RPMI8226 (cell line): ENCODE results near the gene FBN2.

Experiments
- DNase-seq: peaks from one replicate; pipeline ENCODE4 v3.0.0-alpha.2; 2015

FBN2 gene

DNA sequence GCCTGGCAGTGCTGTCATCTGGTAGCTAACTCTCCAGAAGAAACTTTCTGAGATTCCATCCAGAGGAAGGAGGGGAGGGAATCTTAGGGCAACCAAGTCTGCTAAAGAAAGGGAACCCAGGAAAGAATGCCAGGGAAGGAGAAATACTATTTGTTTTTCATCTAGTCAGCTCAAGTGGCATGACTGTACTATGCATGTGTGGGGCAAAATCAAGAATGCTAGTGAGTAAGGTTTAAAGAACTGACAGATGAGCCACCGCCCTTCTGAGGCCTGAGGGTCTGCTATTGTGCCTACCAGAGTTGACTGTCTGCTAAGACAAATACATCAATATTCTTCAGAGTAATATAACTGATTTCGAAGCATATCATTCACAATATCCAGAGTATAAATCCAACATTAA, 250.3 kb downstream of the FBN2 start:
- DNase-seq = no peak

DNA sequence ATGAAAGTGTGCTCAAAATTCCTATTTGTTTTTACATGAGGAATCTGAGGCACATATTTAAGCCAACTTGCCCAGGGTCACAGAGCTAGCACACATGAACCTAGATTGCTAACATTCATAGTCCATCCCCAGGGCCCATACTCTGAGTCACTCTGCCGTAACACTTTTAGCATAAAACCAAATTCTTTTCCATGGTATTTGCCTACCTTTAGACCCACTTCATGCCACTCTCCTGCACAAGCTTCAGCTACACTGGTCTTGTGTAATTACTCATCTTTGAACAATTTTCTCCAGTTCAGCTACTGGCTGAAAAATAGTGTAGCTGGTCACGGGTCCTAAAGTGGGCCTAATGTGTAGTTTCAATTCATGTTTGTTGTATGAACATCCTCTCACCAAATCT, 253.8 kb downstream of the FBN2 start:
- no peak for DNase-seq

DNA sequence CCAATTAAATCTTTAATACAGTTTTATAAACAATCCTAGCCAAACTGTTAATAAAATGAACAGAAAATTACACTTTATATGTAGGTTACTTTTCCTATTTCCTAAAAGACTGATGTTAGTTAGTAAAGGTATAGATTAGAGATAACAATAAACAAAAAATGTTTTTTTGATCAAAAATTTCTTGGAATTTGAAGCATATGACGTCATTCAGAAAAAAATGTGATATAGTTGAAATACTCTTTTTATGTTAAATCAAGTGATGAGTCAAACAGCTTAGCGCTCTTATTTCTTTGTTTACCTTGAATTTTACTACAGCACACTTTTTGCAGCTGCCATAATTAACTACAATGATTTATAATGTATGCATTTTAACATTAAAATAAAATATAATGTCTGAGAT, 258.7 kb downstream of the FBN2 start:
- DNase-seq = no peak

- no peak for DNase-seq
Measured at GRCh38 chr5:128276537-128277216, 261.4 kb downstream of the FBN2 start.

- no peak for DNase-seq
Measured at GRCh38 chr5:128274441-128274840, 263.6 kb downstream of the FBN2 start.

DNA sequence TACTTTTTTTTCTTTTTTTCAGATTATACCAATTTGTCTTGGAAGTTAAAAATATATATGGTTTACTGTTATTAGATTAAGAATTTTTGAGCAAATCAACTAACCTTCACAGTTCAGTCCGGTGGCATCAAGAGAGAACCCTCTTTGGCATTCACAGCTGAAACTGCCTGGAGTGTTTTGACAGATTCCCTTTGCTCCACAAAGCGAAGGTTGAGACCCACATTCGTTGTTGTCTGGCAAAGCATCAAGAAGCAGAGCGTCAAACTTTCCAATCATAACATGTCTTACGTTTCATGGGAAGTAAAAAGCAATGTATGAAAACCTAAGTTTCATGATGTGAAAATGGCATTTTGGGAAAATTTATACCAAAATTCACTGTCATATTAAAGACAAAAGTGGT, 264.3 kb downstream of the FBN2 start:
- DNase-seq = no peak

- DNase-seq = no peak
Measured at GRCh38 chr5:128271859-128272464, 266.1 kb downstream of the FBN2 start.

- DNase-seq = no peak
Measured at GRCh38 chr5:128271071-128271470, 267.0 kb downstream of the FBN2 start.

DNA sequence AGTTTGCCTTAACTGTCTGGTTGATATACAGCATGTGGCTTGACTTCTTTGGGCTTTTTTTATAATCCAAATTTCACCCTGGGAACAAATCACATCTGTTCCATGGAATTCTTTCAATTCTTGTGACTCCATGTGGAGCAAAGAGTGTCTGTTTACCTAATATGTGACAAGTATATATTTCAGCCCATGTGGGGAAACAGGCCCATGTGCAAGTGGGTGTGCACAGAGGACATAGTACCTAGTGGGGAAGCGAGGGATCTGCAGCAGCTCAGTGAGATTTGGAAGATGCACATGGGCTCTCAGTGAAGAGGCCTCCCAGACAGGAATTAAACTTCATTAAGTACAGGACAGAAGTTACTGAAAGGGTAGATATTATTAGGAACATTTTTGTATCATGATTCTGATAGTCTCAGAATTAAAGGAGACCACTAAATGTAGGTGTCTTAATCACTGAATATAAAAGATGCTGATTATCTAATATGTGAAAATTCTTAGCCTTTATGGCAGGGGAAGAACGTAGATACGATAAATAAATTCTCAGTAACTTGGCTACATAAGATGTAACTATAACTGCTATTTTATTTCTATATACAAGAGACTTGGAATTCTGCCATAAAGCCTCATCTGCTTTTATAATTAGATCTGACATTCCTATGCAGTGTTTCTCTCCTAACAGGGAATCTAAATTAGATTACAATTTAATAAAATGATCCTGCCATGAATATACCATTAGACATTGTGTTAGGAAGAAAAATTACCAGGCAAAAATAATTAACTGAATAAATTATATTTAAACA, 273.3 kb downstream of the FBN2 start:
- DNase-seq = no peak

DNA sequence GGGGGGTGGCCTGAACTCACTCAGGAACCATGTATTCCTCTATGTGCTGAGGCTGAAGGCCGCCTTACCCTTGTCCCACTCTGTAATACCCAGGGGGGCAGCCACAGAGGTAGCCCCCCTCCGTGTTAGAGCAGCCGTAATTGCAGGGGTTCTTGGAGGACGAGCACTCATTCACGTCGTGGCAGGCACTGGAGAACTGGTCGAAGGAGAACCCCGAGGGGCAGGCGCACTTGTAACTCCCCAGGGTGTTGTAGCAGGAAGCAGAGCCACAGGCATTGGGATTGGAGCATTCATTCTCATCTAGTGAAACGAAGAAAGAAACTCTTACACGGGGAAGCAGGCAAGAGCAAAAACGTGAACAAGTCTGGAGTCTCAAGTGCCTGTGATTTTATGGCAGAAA, 274.7 kb downstream of the FBN2 start:
- no peak for DNase-seq

DNA sequence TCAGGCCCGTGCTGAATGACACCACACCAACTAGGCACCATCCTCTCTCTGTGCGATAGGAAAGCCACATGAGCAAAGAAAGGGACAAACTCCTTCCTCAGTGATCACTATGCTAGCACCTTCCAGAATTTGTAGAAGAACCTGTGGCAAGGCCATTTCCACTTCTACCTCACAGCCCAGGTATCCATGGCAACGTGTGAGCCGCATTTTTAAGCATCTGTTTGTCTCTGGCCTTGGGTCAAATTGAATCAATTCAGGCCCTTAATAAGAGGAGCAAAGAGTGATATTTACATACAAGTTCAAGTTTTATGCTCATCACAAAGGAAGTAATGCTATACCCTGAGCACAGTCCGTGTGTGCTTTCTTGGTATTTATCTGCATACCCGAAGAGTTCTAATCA, 275.1 kb downstream of the FBN2 start:
- DNase-seq = no peak

GRCh38 chr5:128259607-128260021, 278.4 kb downstream of the FBN2 start:
- no peak for DNase-seq

GRCh38 chr5:128258372-128258771, 279.7 kb downstream of the FBN2 start:
- DNase-seq = no peak

DNA sequence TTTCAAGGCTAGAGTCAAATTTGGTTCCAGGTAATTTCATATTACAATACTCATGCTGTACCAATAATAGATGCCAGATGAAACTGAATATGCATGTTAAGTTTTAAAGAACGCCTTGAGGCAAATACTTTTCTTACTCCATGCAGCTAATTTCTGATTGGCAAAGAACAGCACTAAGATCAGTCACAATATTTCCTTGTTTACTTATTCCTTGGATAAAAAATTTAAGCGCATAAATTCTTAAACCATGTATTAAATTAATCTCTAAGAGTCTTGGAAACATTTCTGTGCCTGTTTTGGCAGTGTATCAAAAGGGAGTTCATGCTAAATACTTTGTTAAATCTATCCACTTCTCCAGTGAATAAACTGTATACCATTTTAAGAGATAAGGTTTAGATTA, 281.0 kb downstream of the FBN2 start:
- DNase-seq = no peak

DNA sequence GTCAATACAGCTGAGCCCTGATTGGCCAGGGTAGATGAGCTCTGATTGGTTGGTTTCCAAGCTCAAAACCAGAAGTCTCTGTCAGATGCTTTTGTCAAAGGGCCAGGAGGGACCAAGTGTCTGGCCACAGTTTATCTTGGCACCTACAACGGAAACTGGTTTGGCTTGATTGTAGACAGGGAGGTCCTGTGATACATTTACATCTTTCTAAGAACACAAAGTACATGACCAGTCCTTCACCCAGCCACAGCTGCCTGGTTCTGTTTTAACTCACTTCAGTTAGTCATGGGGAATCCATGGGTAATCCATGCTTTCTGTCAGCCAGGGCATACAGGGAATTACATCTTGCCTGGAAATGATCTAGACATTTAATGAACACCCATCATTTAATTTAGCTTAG, 283.3 kb downstream of the FBN2 start:
- DNase-seq = no peak

- DNase-seq = no peak
Measured at GRCh38 chr5:128253880-128254279, 284.2 kb downstream of the FBN2 start.

DNA sequence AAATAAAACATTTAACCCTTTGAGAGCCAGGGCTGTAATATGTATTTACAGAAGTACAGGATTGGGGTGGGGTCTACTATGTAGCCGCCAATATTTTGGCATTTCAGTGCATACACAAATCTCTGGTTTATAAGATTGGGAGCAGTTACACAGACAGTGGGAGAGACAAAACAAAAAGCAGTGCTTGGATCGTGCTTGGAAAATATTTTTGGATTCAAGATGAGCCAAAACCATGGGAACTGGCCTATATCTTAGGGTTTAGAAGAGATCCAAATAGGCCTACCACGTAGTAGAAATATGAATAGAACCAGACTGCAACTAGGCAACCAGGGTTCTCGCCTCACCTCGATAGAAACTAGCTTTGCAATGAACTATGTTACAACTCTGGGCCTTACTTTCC, 284.9 kb downstream of the FBN2 start:
- DNase-seq = no peak

- DNase-seq = no peak
Measured at GRCh38 chr5:128252756-128253155, 285.3 kb downstream of the FBN2 start.

DNA sequence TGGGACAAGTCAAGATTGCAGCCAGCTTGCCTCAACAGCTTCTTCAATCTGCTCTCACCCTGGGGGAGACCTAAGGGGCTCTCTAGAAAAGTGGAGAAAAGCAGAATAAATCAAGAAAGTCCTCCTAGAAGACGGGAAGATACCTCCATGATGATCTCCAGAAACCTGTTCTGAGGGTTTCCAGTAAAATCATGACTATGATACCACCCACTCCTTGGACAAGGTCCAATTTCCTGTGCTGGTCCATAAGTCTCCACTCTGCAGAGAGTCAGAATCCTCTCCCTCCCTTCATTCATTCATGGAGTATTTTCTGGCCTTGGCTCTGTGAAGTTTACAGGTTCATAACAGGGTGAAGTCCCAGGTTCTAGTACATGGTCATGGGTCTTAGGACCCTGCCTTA, 285.8 kb downstream of the FBN2 start:
- no peak for DNase-seq

- DNase-seq = no peak
Measured at GRCh38 chr5:128245974-128246373, 292.1 kb downstream of the FBN2 start.

- DNase-seq = no peak
Measured at GRCh38 chr5:128243958-128244582, 294.0 kb downstream of the FBN2 start.

- no peak for DNase-seq
Measured at GRCh38 chr5:128241051-128241695, 296.9 kb downstream of the FBN2 start.

- DNase-seq = no peak
Measured at GRCh38 chr5:128237546-128237945, 300.5 kb downstream of the FBN2 start.
